Loucy (cell line): Measurements from ENCODE around the gene APRT.

ENCODE experiments used
- H2AFZ ChIP-seq: fragments of 200-600 bp; sonication (generic); 2 replicates; pipeline ENCODE4 v1.6.0; 2016; ENCODE audit warnings: antibody characterized with exemption, mild to moderate bottlenecking, low read length, moderate library complexity
- H3F3A ChIP-seq: fragments of 200-600 bp; 2 replicates; pipeline ENCODE4 v1.6.0; 2016; ENCODE audit warnings: antibody characterized with exemption, low read depth, mild to moderate bottlenecking
- H3K27me3 ChIP-seq: fragments of 200-600 bp; sonication (generic); 2 replicates; pipeline ENCODE4 v1.6.1; 2014; ENCODE audit warnings: low read length, mild to moderate bottlenecking; ENCODE audit not compliant: insufficient read depth, poor library complexity, severe bottlenecking
- H3K36me3 ChIP-seq: fragments of 200-600 bp; sonication (generic); 2 replicates; pipeline ENCODE4 v1.6.1; 2016; ENCODE audit warnings: low read length; ENCODE audit not compliant: insufficient read depth
- H3K4me1 ChIP-seq: fragments of 200-600 bp; sonication (generic); 2 replicates; pipeline ENCODE4 v1.5.1; 2014; ENCODE audit warnings: low read length, mild to moderate bottlenecking; ENCODE audit not compliant: insufficient read depth, poor library complexity, severe bottlenecking
- H3K4me2 ChIP-seq: fragments of 200-600 bp; sonication (generic); 2 replicates; pipeline ENCODE4 v1.6.0; 2014; ENCODE audit warnings: antibody characterized with exemption, low read length, low read depth, mild to moderate bottlenecking; ENCODE audit not compliant: poor library complexity, severe bottlenecking
- H3K4me3 ChIP-seq: fragments of 200-600 bp; sonication (generic); 2 replicates; pipeline ENCODE4 v1.5.1; 2014; ENCODE audit warnings: low read length, mild to moderate bottlenecking, mixed read lengths; ENCODE audit not compliant: poor library complexity, severe bottlenecking
- H3K79me2 ChIP-seq: fragments of 200-600 bp; sonication (generic); 2 replicates; pipeline ENCODE4 v1.6.1; 2014; ENCODE audit warnings: low read length; ENCODE audit not compliant: insufficient read depth
- H3K9ac ChIP-seq: fragments of 200-600 bp; sonication (generic); 2 replicates; pipeline ENCODE4 v1.6.0; 2014; ENCODE audit warnings: mild to moderate bottlenecking, low read depth, low read length, moderate library complexity; ENCODE audit not compliant: poor library complexity, severe bottlenecking
- H3K9me2 ChIP-seq: fragments of 200-600 bp; sonication (generic); replicated peaks from 2 replicates; pipeline ENCODE4 v1.6.1; 2016; ENCODE audit warnings: low read depth, low read length, mixed read lengths
- H3K9me3 ChIP-seq: fragments of 200-600 bp; sonication (generic); 2 replicates; pipeline ENCODE4 v1.6.1; 2014; ENCODE audit warnings: mild to moderate bottlenecking, antibody characterized with exemption, low read length, low read depth; ENCODE audit not compliant: insufficient read depth
- H4K20me1 ChIP-seq: fragments of 200-600 bp; sonication (generic); 2 replicates; pipeline ENCODE4 v1.6.0; 2014; ENCODE audit warnings: antibody characterized with exemption, low read length, mild to moderate bottlenecking; ENCODE audit not compliant: insufficient read depth, poor library complexity, severe bottlenecking
- EZH2phosphoT487 ChIP-seq: fragments of 200-600 bp; IDR thresholded peaks from 2 replicates; pipeline ENCODE4 v1.6.1; 2018; ENCODE audit warnings: antibody characterized with exemption, mild to moderate bottlenecking, moderate library complexity, borderline replicate concordance
- TF ChIP-seq, protein P1 (sequence below): fragments of 200-600 bp; sonication (generic); conservative IDR thresholded peaks from 2 replicates; pipeline ENCODE4 v1.5.1; 2014; ENCODE audit warnings: mild to moderate bottlenecking, antibody characterized with exemption, low read length

The APRT gene

DNA sequence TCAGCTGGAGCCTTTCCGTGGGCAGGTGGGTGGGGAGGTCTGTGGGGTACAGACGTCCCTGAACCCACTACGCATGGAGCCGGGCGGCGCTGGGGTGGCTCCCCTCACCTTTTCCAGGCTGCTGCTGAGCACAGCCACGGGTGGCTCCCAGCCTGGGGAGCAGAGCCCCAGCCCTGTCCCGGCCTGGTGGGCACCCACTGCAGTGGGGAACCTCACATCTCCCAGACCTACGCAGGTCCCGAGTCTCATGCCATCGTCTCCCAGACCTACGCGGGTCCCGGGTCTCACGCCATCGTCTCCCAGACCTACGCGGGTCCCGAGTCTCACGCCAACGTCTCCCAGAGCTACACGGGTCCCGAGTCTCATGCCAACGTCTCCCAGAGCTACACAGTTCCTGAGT is 17.0 kb upstream of the APRT start:
- no peaks in the 10 kb centered on the region for H4K20me1 ChIP-seq
- no peaks in the 10 kb centered on the region for H3K9me2 ChIP-seq
- H3K4me2 ChIP-seq, result no peak overlapping the region
- H2AFZ ChIP-seq, result no peak overlapping the region
- H3K79me2 ChIP-seq, result no peaks in the 10 kb centered on the region
- H3K36me3 ChIP-seq, result no peaks in the 10 kb centered on the region
- no peaks in the 10 kb centered on the region for H3F3A ChIP-seq
- H3K9me3 ChIP-seq, result no peaks in the 10 kb centered on the region
- no peak overlapping the region for H3K9ac ChIP-seq
- TF ChIP-seq, protein P1, sequence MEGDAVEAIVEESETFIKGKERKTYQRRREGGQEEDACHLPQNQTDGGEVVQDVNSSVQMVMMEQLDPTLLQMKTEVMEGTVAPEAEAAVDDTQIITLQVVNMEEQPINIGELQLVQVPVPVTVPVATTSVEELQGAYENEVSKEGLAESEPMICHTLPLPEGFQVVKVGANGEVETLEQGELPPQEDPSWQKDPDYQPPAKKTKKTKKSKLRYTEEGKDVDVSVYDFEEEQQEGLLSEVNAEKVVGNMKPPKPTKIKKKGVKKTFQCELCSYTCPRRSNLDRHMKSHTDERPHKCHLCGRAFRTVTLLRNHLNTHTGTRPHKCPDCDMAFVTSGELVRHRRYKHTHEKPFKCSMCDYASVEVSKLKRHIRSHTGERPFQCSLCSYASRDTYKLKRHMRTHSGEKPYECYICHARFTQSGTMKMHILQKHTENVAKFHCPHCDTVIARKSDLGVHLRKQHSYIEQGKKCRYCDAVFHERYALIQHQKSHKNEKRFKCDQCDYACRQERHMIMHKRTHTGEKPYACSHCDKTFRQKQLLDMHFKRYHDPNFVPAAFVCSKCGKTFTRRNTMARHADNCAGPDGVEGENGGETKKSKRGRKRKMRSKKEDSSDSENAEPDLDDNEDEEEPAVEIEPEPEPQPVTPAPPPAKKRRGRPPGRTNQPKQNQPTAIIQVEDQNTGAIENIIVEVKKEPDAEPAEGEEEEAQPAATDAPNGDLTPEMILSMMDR, result no peak
- no peak for TF ChIP-seq EZH2phosphoT487
- no peaks in the 10 kb centered on the region for H3K4me1 ChIP-seq
- no peaks in the 10 kb centered on the region for H3K27me3 ChIP-seq
- H3K4me3 ChIP-seq, result no peak overlapping the region

DNA sequence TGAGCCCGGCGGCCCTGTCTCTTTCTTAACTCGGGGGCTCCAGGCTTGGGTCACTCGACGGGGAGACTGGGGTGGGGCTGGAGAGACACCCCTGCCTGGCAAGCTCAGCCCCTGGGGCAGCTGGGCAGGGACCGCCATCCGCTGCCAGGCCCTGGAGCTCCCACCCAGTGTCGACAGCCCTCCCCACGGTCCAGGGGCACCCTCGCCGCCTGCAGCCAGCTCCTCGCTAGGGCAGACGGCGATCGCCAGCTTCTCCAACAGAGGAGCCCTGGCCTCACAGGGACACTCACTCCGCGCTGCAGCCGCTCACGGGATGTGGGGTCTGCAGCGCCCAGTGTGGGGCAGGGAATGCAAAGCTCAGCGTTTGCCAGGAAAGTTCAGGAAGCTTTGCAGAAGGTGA is 16.0 kb upstream of the APRT start:
- Histone ChIP-seq H4K20me1 (no peaks in the 10 kb centered on the region), H3K27me3 (no peaks in the 10 kb centered on the region), H3K9me3 (no peaks in the 10 kb centered on the region), H3K9me2 (no peaks in the 10 kb centered on the region), H2AFZ (no peak overlapping the region), H3F3A (no peaks in the 10 kb centered on the region), H3K4me1 (no peaks in the 10 kb centered on the region), H3K4me2 (no peak overlapping the region), H3K4me3 (no peak overlapping the region), H3K9ac (no peak overlapping the region), H3K79me2 (no peaks in the 10 kb centered on the region), H3K36me3 (no peaks in the 10 kb centered on the region)
- TF ChIP-seq EZH2phosphoT487, result no peak
- TF ChIP-seq, protein P1, result no peak

DNA sequence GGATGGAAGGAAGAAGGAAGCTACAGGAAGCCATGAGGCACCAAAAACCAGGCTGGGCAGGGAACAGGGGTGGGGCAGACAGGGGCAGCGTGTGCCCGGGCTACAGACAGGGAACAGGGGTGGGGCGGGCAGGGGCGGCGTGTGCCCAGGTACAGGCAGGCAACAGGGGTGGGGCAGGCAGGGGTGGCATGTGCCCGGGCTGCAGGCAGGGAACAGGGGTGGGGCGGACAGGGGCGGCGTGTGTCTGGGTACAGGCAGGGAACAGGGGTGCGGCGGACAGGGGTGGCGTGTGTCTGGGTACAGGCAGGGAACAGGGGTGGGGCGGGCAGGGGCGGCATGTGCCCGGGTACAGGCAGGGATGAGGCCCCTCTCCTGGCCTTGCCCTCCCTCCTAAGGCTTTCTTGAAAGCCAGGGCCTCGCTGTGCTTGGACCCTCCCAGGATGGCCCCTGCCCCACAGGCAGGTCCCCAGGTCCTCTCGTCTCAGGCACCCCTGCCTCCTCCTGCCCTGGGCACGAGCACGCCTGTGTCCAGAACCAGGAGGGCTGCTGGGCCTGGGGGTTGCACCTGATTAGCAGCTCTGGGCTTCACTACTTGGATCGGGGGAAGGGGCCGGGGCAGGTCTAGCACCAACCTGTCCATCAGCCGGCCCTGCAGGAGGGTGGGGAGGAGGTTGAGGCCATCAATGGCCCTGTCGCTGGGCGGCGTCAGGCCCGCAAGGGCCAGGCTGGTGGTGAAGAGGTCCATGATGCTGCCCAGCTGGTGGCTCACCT is 14.5 kb upstream of the APRT start:
- TF ChIP-seq, protein P1, result no peak
- no peak for TF ChIP-seq EZH2phosphoT487
- no peaks in the 10 kb centered on the region for H3K9me3 ChIP-seq
- no peaks in the 10 kb centered on the region for H3K79me2 ChIP-seq
- no peaks in the 10 kb centered on the region for H3K4me1 ChIP-seq
- H3K9me2 ChIP-seq, result no peaks in the 10 kb centered on the region
- no peaks in the 10 kb centered on the region for H3F3A ChIP-seq
- no peak overlapping the region for H3K4me2 ChIP-seq
- H4K20me1 ChIP-seq, result no peaks in the 10 kb centered on the region
- no peak overlapping the region for H2AFZ ChIP-seq
- no peak overlapping the region for H3K9ac ChIP-seq
- no peaks in the 10 kb centered on the region for H3K36me3 ChIP-seq
- no peaks in the 10 kb centered on the region for H3K27me3 ChIP-seq
- no peak overlapping the region for H3K4me3 ChIP-seq
